Suprapubic skin (tissue), 4 donors: Measurements from ENCODE around the gene S100A14.

Experiments
- POLR2A ChIP-seq, 2 donors: fragments of 450-650 bp; IDR thresholded peaks; one replicate each; pipeline ENCODE4 v1.6.1; 2017; ENCODE audit warnings: antibody characterized with exemption in 2 of 2, mild to moderate bottlenecking in 2 of 2, moderate library complexity in 2 of 2
- POLR2AphosphoS5 ChIP-seq, 3 donors: sonication (generic); formaldehyde crosslinking; IDR thresholded peaks; one replicate each; pipeline ENCODE4 v1.6.1; 2017; ENCODE audit warnings: antibody characterized with exemption in 3 of 3

DNA sequence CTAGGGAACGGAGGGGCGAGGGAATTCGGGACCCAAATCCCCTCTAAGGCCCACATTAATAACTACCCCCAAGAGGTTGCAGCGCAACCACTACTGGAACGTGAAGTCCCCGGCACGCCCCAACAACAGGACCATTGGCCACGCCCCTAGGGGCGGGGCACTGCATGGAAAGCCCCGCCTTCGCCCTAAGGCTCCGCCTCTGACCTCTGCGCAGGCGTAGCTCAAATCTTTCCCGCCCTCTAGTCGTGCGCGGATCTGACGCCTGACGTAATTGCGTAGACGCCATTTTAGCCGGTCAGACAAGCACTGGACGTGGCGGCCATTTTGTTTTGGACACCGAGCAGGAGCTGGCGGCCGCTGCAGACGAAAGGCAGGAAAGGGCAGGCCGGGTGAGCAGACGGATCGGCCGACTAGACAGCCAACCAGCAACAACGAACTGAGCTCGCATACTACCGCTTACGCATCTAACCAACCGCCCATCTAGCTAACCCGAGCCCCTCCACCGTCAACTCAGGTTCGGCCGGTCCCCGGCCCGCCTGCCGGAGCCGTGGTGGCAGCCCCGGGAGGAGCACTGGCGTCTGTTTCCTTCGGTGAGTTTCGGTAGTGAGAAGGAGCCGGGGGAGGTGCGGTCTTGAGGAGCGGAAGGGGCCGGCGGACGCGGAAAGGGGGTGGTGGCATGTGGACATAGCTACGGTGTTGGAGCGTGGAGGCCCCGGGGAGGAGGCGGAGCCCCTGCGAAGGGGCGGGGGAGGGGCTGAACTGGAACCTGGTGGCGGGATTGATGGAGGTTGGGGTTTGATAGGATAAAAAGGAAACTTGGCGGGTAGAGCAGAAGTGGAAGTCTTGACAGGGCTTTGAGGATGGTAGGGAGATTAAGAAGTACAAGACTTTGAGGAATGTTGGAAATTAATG is 17.9 kb upstream of the S100A14 start, which contains the start of gene CHTOP:
- TF ChIP-seq POLR2A (IDR thresholded peaks at IDR 0.05): peak; percentile 73 to 77
- peak; percentile 59 to 91 (median 86) for TF ChIP-seq POLR2AphosphoS5 (IDR thresholded peaks at IDR 0.05)
